Stimulated activated CD8-positive, alpha-beta memory T cell treated with anti-CD3 and anti-CD28 coated beads, Interleukin-7, amount 100 ng/mL, for 1 hour (primary cell): ENCODE data around the gene MTM1.
A peak's percentile ranks its signal among the peaks of the same experiment; 100 is the strongest.

ENCODE experiments used
- DNase-seq, 2 donors: peaks; one replicate each; pipeline ENCODE4 v3.0.0-alpha.2; 2020; ENCODE audit warnings: low read depth in 2 of 2

Gene MTM1

GRCh38 chrX:150548684-150549083 lies 19.7 kb upstream of the MTM1 start:
- DNase-seq: no peak

GRCh38 chrX:150551963-150552362 lies 16.5 kb upstream of the MTM1 start:
- no peak for DNase-seq

DNA sequence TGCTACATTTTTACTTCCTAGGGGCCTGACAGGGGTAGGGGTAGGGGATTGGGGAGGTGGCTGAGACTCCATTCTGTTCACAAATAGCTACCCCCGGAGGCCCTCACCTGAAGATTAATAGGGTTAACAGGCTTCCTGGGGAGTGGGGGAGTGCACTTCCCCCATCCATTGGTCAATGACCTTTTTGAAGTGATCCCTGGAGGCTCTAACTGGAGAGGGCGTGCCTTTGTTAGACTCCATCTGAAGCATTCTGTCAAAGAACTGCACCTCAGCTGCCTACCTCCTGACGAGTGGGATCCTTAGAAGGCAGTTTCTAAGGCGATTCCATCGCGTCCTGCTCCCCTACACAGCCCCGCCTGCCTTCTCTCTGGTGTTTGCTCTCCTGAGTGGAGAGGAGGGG lies 10.0 kb upstream of the MTM1 start:
- no peak for DNase-seq

DNA sequence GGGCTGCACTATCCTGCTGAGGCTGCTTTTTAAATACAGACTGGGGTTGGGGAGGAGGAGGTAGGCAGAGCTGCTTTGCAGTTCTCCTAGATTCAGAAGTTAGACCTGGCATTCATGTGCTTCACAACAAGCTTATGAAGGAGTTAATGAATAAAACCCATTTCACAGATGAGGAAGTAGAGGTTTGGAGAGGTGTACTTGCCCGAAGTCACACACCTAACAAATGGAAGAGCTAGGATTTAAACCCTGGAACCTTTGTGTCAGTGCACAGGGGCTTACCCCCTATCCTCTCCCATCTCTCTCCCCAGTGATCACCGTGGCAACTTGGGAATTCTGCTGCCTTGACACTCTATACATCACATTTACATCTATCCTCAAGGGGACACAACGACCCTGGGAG lies 3.6 kb upstream of the MTM1 start:
- no peak for DNase-seq

DNA sequence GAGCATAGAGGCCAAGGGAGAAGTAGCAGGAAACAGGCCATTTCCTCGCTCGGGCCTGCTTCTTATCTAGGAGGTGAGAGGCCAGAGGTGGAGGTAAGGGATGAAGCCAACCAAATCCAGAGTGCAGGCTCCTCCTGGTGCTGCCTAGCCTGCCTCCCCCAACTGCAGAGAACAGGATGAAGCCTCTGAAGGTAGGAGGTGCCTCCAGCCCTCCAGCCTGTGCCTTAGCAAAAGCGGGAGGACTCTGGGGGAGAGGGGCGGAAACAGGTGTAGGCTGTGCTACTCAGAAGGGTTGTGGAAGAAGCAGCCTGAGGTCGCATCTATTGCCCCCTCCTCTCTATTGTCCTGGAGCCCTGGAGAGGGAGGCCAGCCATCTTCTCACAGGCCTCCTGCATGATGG lies 2.9 kb upstream of the MTM1 start:
- no peak for DNase-seq

DNA sequence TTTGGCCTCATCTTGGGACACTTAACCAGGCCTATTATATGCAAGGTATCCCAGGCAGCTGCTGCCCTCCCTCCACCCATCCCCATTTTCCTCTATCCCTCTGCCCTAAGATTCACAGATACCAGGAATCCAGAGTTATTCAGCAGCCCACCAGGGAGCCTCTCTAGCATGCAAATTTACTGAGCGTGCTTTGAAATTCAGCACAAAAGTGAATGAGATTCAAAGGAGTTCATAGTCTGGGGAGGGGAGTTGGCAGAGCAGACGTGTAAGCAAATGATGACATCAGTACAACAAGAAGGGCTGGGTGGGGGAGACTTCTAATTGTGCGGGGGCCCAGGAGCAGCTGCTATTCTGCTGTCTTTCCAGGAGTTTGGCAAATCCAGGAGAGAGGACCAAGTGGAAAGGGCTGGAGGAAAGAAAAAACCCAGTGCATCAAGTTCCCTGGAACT lies 1.7 kb upstream of the MTM1 start:
- DNase-seq: no peak

- no peak for DNase-seq
These were observed 639 bp upstream of the MTM1 start for GRCh38 chrX:150567645-150568319.

- DNase-seq: no peak
These were observed 695 bp downstream of the MTM1 start for GRCh38 chrX:150569155-150569477.

DNA sequence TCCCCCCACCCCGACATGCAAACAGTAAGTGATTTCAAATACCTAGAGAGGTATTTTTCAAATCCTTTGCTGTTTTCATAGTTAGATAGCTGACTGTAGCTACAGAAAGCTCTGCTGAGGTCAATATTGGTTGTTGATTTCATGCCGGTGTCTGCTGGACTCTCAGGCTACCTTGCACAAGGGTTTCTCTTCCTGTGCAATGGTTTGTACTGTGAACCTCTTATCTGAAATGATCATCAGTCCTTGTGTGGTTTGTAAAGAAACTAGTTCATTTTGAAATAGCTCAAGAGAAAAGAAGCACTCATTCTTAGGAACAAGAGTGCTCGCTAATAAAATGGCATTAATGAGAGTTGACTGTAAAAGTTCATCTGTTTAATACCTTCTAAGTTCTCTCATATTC lies 2.1 kb downstream of the MTM1 start:
- DNase-seq: no peak

DNA sequence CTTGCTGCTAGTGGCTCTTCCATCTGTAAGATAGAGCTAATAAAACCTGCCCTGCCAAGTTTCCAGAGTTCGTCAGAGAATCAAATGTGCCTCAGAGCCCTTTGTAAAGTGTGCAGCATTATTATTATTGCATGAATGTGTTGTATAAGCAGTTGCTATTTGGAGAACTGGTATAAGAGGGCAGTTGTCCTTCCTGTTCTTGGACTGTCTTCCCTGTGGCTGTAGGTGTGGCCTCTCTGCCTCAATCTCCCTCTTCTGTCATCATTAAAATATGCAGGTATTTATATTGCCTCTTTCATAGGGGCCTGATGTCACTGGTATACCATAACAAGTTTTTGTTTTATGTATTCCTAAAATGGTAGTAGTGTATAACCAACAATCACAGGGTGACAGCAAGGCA lies 3.8 kb downstream of the MTM1 start:
- no peak for DNase-seq

GRCh38 chrX:150573106-150573505 lies 4.7 kb downstream of the MTM1 start:
- no peak for DNase-seq

GRCh38 chrX:150573702-150574101 lies 5.3 kb downstream of the MTM1 start:
- DNase-seq: no peak

DNA sequence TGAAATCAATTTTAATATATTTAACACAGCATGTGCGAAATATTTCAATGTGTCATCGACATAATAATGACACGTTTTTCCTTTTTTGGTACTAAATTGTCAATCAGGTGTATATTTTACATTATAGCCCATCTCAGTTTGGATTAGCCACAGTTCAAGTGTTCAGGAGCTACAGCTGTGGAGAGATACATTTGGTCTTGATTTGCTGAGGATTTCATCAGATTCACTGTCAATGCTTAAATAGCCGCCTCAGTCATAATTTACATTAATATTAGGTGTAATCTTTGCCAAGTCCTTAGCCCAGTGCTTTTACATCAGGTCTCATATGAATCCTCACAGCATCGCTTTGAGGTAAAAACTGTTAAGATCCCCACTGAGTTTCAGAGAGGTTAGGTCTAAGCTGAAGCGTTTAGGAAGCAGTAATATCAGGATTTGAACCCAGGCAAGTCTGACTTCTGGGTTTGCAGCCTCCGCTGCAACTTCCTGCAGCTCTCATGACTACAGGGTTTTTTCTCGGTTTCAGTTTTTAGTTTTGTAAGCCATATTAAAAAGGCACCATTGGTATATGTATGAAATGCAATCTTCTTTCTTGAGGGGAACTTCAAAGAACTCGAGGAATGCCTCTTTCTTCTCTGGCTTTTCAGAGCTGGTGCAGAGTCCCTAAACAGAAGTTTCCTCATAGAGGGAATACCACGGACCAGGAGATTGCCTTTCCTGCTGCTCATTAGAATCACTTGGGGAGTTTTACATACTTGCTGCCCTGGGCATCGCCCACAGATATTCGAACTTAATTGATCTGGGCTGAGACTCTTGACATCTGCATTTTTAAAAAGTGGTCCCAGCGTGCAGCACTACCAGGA lies 6.4 kb downstream of the MTM1 start:
- no peak for DNase-seq

- peak in 1 of 2 donors; percentile 9 for DNase-seq
These were observed 7.0 kb downstream of the MTM1 start for GRCh38 chrX:150575419-150575814.

DNA sequence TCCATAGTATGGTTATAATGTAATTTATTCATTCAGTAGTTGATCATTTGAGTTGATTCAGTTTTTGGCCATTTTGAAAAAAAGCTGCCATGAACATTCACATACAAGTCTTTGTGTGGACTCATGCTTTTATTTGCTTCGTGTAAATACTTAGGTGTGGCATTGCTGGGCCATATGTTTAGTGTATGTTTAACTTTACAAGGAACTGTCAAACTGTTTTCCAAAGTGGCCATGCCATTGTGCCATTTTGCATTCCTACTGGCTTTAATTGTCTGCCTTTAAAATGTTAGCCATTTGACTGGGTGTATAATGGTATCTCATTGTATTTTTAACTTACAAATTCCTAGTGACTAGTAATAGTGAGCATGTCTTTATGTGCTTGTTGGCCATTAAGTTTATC lies 8.8 kb downstream of the MTM1 start:
- no peak for DNase-seq

DNA sequence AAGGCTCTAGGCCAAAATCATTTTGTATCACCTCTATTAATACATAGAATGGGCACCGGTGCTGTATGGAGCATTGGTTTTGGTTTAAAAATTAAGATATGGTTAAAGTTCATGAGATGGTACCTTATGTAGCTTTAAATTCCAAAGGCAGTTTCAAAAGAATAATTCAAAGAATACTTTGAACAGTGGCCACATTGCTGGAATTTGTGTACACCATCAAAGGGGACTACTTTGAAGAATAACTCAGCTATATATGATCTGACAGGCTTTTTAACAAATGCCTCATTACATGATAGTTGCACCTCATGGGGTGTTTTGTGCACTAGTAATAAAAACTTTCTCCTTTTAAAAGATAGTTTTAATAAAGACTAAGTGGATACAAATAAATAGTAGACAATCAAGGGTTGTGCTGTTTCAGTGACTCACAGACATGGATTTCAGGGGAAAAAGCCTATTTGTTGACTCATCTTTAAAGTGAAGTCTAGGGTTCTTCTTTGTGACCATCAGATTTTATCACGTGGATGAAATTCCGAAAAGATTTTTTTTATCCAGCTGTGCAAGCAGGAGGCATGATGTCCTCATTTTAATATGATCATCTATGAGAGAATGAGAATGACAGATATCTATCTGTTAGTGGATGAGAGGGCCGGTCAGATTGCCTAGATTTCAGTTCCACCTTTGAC lies 12.8 kb downstream of the MTM1 start:
- DNase-seq: no peak

DNA sequence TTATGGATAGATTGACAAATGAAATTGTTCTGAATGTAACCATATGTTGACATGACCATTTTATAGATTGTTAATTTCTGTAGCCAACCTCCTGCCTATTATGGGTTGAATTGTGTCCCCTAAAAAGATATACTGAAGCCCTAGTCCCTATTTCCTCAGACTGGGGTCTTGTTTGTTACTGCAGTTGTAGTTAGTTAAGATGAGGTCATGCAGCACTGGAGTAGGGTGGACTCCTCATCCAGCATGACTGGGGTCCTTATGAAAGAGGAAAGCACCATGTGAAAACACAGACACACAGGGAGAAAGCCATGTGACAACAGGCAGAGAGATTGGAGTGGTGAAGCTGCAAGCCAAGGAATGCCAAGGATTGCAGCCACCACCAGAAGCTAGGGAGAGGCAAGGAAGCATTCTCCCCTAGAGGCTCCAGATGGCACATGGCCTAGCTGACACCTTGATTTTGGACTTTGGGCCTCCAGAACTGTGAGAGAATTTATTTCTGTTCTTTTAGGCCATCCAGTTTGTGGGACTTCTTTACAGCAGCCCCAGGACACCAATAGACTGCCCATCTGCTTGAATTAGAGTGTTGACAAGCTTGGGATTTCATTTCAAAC lies 14.0 kb downstream of the MTM1 start:
- no peak for DNase-seq

GRCh38 chrX:150587585-150588503 lies 19.4 kb downstream of the MTM1 start:
- DNase-seq: peak; percentile 9 to 20

DNA sequence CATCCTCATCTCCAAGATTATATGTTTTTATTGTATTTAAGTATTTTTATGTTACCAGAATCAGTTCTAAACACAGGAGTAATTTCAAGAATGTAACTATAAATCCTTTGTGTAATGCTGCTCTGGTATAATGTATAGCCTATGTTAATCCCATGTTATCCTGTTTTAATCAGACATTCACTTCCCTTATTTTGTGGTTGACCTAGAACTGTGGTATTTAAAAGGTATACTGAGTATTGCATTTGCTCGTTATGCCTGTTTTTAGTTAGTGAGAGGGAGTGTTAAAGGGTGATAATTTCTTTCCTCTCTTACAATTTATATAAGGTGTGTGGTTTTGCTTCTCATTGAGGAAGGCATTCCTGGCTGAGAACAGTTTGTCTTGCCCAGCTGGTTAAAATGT lies 26.2 kb downstream of the MTM1 start:
- DNase-seq: no peak

DNA sequence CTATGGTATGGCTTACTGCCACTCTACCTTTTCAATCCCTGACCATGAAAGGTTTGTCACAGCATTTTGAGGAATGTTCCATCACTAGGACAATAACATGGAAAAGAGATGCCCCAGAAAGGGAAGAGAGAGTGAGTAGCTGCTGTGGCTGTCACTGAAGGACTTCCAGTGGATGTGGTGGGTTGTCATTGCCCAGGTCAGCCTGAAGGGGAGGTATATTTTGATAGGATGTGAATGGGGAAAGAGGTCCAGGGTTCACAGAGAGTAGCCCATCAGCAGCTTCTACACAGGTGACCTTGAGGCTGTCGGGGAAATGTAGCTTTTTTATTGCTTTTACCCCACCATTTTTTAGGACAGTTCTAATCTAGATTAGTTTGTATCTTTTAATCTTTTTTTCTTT lies 30.8 kb downstream of the MTM1 start:
- DNase-seq: no peak

DNA sequence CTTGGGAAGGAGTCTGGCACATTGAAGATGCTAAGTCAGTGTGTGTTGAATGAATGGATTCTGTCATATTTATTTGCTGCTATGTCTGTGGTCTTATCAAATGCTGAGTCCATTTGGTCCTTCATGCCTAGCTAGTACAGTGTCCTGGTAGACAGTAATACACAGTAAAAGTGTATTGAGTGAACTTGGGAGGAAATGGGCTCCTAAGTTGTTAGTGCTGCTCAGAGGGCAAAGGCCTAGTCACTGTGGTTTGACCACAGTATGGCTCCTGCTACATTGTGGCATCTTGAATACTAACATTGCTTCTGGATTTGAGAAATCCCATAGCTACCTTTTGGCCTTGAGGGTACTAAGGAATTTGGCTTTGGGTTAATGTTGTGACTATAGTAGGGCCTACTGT lies 33.9 kb downstream of the MTM1 start:
- DNase-seq: no peak
